A549 treated with ZK216348 at 1 μM for 4 hours (cell line): ENCODE measurements around the gene ABHD12B. TPM values are rescaled to one million over a fixed set of nuclear protein-coding genes. Genes with fewer than 3 reads are reported as not detected.

ENCODE experiments used
- total RNA-seq: library from RNA; stranded (reverse); fragments of 200-300 nt; extraction: Qiagen RNA extraction; gene quantifications from 5 replicates; pipeline ENCODE4 v1.2.3, GENCODE V29; 2022; ENCODE audit warnings: low read depth

Gene ABHD12B
- total RNA-seq: not detected in 5 replicates

GRCh38 chr14:50871914-50872732, at the start of gene ABHD12B:
TSS of gene ABHD12B (plus strand) at chr14:50872053. CDS start at chr14:50872175, 122 bp downstream.

GRCh38 chr14:50830932-50831725, 40.7 kb upstream of the ABHD12B start, which contains the start of gene NIN:
TSS of gene NIN (minus strand) at chr14:50831162. CDS start at chr14:50822056, 9,106 bp downstream.

GRCh38 chr14:50943943-50944646, 72.2 kb downstream of the ABHD12B start, which contains the start of gene PYGL:
TSS of gene PYGL (minus strand) at chr14:50944483. CDS start at chr14:50944403, 80 bp downstream.

Other genes with a start within 250 kb of the ABHD12B start
- 20.8 to 35.5 TPM (median 30.9 TPM) in 5 replicates for gene SAV1, start 203.7 kb upstream of the ABHD12B start, total RNA-seq
- 10.2 to 17.5 TPM (median 14.5 TPM) in 5 replicates for gene NIN, start 40.9 kb upstream of the ABHD12B start, total RNA-seq
- gene PYGL, start 72.4 kb downstream of the ABHD12B start, total RNA-seq: 117 to 150 TPM (median 145 TPM) in 5 replicates
- gene TRIM9, start 223.1 kb downstream of the ABHD12B start, total RNA-seq: 8.7 to 14.2 TPM (median 11.2 TPM) in 5 replicates